ENCODE results near the gene ARHGAP42.

DNA sequence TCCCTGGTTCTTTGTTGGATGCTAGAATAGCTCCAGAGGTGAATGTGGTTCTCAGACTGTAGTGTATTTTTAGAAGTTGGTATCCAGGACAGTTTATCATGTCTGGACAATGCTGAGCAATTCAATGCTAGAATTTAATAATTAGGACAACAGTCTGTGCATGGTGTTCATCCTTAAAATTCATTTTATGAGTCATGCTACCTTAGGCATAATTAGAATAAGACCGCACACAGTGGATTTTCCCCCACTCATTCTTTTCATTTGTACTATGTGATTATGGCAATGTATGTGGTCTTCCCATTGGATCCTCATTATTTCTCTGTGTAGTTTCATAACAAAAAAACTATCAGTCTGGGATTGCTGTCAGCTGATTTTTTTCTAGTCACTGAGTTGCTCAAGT lies 196.7 kb downstream of the ARHGAP42 start:
- TF ChIP-seq, protein P1, sequence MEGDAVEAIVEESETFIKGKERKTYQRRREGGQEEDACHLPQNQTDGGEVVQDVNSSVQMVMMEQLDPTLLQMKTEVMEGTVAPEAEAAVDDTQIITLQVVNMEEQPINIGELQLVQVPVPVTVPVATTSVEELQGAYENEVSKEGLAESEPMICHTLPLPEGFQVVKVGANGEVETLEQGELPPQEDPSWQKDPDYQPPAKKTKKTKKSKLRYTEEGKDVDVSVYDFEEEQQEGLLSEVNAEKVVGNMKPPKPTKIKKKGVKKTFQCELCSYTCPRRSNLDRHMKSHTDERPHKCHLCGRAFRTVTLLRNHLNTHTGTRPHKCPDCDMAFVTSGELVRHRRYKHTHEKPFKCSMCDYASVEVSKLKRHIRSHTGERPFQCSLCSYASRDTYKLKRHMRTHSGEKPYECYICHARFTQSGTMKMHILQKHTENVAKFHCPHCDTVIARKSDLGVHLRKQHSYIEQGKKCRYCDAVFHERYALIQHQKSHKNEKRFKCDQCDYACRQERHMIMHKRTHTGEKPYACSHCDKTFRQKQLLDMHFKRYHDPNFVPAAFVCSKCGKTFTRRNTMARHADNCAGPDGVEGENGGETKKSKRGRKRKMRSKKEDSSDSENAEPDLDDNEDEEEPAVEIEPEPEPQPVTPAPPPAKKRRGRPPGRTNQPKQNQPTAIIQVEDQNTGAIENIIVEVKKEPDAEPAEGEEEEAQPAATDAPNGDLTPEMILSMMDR (IDR thresholded peaks at IDR 0.05; ENCODE audit: insufficient read depth, low read depth, low read length), result no peak
- TF ChIP-seq EZH2 (IDR thresholded peaks at IDR 0.05; ENCODE audit: insufficient read depth, low read length), result no peak
